Ectodermal cell (in vitro differentiated cells): Measurements from ENCODE around the gene OR1J1.

ENCODE experiments used
- H3K27ac ChIP-seq: 2 replicates; pipeline ENCODE4 v1.7.0; 2013; ENCODE audit warnings: mild to moderate bottlenecking, low read depth, low read length; ENCODE audit not compliant: insufficient read depth, poor library complexity, severe bottlenecking
- H3K27me3 ChIP-seq: 2 replicates; pipeline ENCODE4 v1.7.0; 2013; ENCODE audit warnings: mild to moderate bottlenecking, low read length; ENCODE audit not compliant: insufficient read depth, control insufficient read depth, poor library complexity, severe bottlenecking
- H3K36me3 ChIP-seq: one replicate; pipeline ENCODE4 v1.7.0; 2013; ENCODE audit warnings: low read length; ENCODE audit not compliant: control insufficient read depth, insufficient read depth
- H3K4me1 ChIP-seq: one replicate; pipeline ENCODE4 v1.7.0; 2013; ENCODE audit warnings: low read length; ENCODE audit not compliant: control insufficient read depth, insufficient read depth
- H3K4me3 ChIP-seq: 2 replicates; pipeline ENCODE4 v1.7.0; 2013; ENCODE audit warnings: low read depth, low read length, control low read depth; ENCODE audit not compliant: insufficient read depth
- H3K9me3 ChIP-seq: 2 replicates; pipeline ENCODE4 v1.7.0; 2013; ENCODE audit warnings: mild to moderate bottlenecking, low read length, moderate library complexity; ENCODE audit not compliant: control insufficient read depth
- WGBS, 2 experiments: methylation state at CpG; one replicate each; pipeline ENCODE4 v1.1.7; 2013; ENCODE audit warnings: missing lambda C conversion rate in 2 of 2; 5-methylcytosine and 5-hydroxymethylcytosine counted together

OR1J1 gene

GRCh38 chr9:122477346-122477745 is 380 bp downstream of the OR1J1 start:
- WGBS, 2 experiments, result 83 to 86% methylated on average over 3 of the region's 3 CpGs
- no peaks in the 10 kb centered on the region for H3K27me3 ChIP-seq
- H3K9me3 ChIP-seq, result peaks cover 2% of the 10 kb centered on the region
- H3K27ac ChIP-seq, result no peak overlapping the region
- H3K36me3 ChIP-seq, result no peaks in the 10 kb centered on the region
- no peaks in the 10 kb centered on the region for H3K4me1 ChIP-seq
- no peak overlapping the region for H3K4me3 ChIP-seq

- Histone ChIP-seq H3K27ac (no peak overlapping the region), H3K36me3 (no peaks in the 10 kb centered on the region), H3K4me1 (no peaks in the 10 kb centered on the region), H3K4me3 (no peak overlapping the region), H3K27me3 (no peaks in the 10 kb centered on the region), H3K9me3 (peaks cover 2% of the 10 kb centered on the region)
- 75 to 76% methylated on average over 2 of the region's 2 CpGs for WGBS, 2 experiments
These were observed 2.0 kb downstream of the OR1J1 start for GRCh38 chr9:122475717-122476116.

GRCh38 chr9:122474561-122474960 is 3.2 kb downstream of the OR1J1 start:
- Histone ChIP-seq H3K27me3 (no peaks in the 10 kb centered on the region), H3K36me3 (no peaks in the 10 kb centered on the region), H3K4me3 (no peak overlapping the region), H3K4me1 (no peaks in the 10 kb centered on the region), H3K9me3 (peaks cover 2% of the 10 kb centered on the region), H3K27ac (no peak overlapping the region)
- WGBS, 2 experiments, result 62 to 66% methylated on average over 3 of the region's 3 CpGs

DNA sequence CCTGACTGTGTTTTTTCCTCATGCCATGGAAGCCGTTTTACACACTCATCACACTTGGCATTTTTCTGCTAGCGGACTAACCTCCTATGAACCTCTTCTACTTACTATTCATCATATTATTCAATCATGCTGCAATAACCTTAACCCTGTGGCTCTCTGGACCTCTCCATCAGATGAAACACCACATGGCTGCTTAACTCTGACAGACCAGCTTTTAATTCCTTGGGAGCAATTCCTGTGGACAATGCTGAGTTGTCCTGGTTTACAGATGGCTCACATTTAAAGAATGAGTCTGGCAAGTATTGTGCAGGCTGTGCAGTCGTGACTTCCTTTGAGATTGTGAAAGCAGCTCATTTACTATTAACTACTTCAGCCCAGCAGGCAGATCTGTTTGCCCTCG is 9.0 kb downstream of the OR1J1 start:
- no peak overlapping the region for H3K4me3 ChIP-seq
- WGBS, 2 experiments, result 66 to 71% methylated on average over 4 of the region's 4 CpGs

DNA sequence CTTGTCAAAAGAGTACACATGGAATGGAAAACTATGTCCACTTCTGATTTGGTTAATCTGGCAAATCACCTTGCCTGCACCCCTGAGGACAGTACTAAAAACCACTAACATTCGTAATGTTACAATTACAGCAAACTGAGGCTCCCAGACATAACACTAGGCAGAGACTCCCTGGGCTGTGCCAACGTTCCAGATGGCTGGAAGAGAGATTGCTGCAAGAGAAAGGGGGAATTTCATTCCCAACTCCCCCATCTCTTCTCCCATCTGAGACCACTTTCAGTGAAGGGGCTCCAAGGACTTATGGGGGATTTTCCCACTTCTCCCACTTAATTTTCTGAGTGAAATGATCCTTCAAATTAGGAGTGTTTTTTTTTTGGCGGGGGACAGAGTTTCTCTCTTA is 11.3 kb downstream of the OR1J1 start:
- Histone ChIP-seq H3K27ac (no peak overlapping the region), H3K27me3 (peaks cover 5% of the 10 kb centered on the region), H3K36me3 (no peaks in the 10 kb centered on the region), H3K4me1 (no peaks in the 10 kb centered on the region), H3K9me3 (no peaks in the 10 kb centered on the region), H3K4me3 (no peak overlapping the region)
- 52 to 66% methylated on average over 3 of the region's 3 CpGs for WGBS, 2 experiments

More for the DNA sequence above, 9.0 kb downstream of the OR1J1 start:
- Histone ChIP-seq H3K27ac (no peak overlapping the region), H3K27me3 (peaks cover 5% of the 10 kb centered on the region), H3K4me1 (no peaks in the 10 kb centered on the region), H3K36me3 (no peaks in the 10 kb centered on the region), H3K9me3 (no peaks in the 10 kb centered on the region)

DNA sequence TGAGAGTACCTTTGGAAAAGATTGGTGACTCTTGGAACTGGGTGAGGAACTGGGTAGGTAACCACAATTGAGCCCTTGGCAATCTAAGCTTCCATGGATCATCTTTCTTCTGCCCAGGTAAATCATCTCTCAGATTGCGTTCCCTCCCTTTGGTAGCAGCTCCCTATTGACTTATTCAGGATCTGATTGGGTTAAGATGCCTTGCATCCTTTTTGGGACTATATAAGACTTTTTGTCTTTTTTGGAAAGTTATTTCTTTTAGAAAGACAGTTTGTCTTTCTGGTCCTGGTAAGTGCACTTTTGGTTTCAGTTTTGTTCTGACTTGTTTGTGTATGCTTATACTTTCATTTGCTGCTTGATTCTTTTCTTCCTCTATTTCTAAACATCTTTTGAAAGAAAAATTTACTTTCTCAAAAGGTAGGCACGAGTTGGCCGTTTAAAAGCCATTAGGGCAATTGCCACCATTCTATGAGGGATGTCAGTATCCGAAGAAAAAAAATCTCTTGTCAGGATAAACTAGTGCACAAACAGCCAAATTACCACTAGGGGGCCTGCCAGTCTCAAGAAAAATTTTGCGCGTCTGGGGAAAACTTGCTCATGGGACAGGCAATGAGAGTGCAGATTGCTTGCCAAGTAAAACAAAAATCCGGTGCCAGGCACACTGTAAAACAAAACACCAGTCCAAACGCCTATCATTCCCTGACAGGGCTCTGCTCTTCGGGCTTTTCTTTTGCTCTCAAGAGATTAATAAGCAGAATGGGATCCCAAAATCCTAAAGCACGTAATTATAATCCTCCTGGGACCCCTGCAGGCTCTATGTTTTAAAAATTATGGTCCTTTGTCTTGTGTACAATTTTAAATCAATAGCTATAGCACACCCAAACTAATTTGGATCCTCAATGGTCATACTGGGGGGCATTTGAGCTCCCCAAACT is 12.8 kb downstream of the OR1J1 start:
- H3K9me3 ChIP-seq, result no peaks in the 10 kb centered on the region
- H3K27ac ChIP-seq, result no peak overlapping the region
- H3K27me3 ChIP-seq, result peaks cover 5% of the 10 kb centered on the region
- H3K4me3 ChIP-seq, result no peak overlapping the region
- no peaks in the 10 kb centered on the region for H3K36me3 ChIP-seq
- WGBS, 2 experiments, result 28 to 32% methylated on average over 10 of the region's 10 CpGs
- no peaks in the 10 kb centered on the region for H3K4me1 ChIP-seq

GRCh38 chr9:122463828-122464632 is 13.7 kb downstream of the OR1J1 start:
- no peak overlapping the region for H3K27ac ChIP-seq
- peaks cover 5% of the 10 kb centered on the region for H3K27me3 ChIP-seq
- WGBS, 2 experiments, result 86 to 87% methylated on average over 10 of the region's 10 CpGs
- H3K9me3 ChIP-seq, result no peaks in the 10 kb centered on the region
- H3K36me3 ChIP-seq, result no peaks in the 10 kb centered on the region
- no peaks in the 10 kb centered on the region for H3K4me1 ChIP-seq
- H3K4me3 ChIP-seq, result no peak overlapping the region

DNA sequence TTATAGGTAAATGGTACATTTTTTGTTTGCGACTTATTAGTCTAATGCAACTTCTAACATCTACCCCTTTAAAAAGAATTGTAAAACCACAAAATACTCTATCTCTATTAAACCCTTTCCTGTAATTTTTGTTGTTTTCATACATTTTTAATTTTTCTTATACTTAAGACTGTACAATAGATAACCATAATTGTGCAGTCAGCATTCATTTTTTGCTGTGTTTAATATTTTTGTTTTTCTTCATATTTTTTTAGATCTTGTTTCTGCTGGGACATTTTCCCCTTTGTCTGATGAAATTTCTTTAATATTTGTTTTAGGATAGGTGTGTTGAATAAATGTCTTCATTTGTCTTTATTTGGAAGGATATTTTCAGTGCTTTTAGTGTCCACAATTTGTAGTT is 19.9 kb downstream of the OR1J1 start:
- Histone ChIP-seq H3K4me1 (no peaks in the 10 kb centered on the region), H3K4me3 (no peak overlapping the region), H3K27ac (no peak overlapping the region), H3K27me3 (no peaks in the 10 kb centered on the region), H3K36me3 (no peaks in the 10 kb centered on the region), H3K9me3 (no peaks in the 10 kb centered on the region)
- 100% methylated on average over 1 of the region's 1 CpG; no CpG with 5 or more reads in 1 of the 2 experiments for WGBS, 2 experiments

DNA sequence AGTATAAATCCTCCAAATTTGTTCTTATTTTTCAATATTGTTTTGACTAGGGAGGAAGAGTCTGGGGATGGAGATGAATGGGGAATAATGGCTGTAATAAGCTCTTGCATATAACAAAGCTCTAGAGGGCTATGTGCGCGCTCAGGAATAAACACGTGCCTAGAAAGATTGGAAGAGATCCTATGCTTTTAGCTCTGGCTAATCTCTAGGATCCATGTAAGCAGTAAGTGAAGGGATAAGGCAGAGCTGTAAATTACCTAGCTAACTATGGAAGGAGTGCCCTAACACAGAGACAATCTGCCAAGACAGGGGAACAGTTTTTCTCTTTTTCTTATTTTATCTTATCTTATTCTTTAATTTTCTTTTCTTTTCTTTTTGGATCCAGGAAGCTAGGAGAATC is 21.6 kb downstream of the OR1J1 start:
- Histone ChIP-seq H3K27ac (no peak overlapping the region), H3K4me1 (no peaks in the 10 kb centered on the region), H3K27me3 (no peaks in the 10 kb centered on the region), H3K4me3 (no peak overlapping the region), H3K9me3 (no peaks in the 10 kb centered on the region), H3K36me3 (no peaks in the 10 kb centered on the region)
- WGBS, 2 experiments, result 87% methylated on average over 3 of the region's 3 CpGs

GRCh38 chr9:122453677-122454135 is 24.0 kb downstream of the OR1J1 start:
- no peaks in the 10 kb centered on the region for H3K4me1 ChIP-seq
- no peaks in the 10 kb centered on the region for H3K27me3 ChIP-seq
- H3K4me3 ChIP-seq, result no peak overlapping the region
- H3K36me3 ChIP-seq, result no peaks in the 10 kb centered on the region
- no peaks in the 10 kb centered on the region for H3K9me3 ChIP-seq
- WGBS, 2 experiments, result 80 to 87% methylated on average over 2 of the region's 2 CpGs
- H3K27ac ChIP-seq, result no peak overlapping the region
